Muscle of arm (tissue), 14 donors: Measurements from ENCODE around the gene DNASE1. TPM values are rescaled to one million over a fixed set of nuclear protein-coding genes. Genes with fewer than 3 reads are reported as not detected.
"Not testable (repeated sequence)": the region's sequence is repeated elsewhere in the genome, so short reads cannot be mapped to it uniquely, and the experiment has no call there.

Experiments
- DNase-seq: peaks from one replicate; pipeline ENCODE4 v3.0.0-alpha.2; 2013
- long read RNA-seq, 11 donors: transcript quantifications; one replicate each; lab custom pipeline, GENCODE V29; 2026
- polyA plus RNA-seq, 12 donors: library from polyadenylated mRNA; unstranded; fragments of 120-200 nt; gene quantifications; one replicate each; pipeline ENCODE4 v1.2.1, GENCODE V29; 2013; ENCODE audit not compliant: insufficient read length in 12 of 12

DNASE1 gene, protein sequence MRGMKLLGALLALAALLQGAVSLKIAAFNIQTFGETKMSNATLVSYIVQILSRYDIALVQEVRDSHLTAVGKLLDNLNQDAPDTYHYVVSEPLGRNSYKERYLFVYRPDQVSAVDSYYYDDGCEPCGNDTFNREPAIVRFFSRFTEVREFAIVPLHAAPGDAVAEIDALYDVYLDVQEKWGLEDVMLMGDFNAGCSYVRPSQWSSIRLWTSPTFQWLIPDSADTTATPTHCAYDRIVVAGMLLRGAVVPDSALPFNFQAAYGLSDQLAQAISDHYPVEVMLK
- polyA plus RNA-seq, result 100 to 1,000 TPM in 1 of 12 donors, 10 to 100 TPM in 11; 12.8 to 116 (median 18.0) TPM
- long read RNA-seq, donor 1, full-length matches to known transcripts, result 82 of 299 reads
- long read RNA-seq, donor 1, partial matches to known transcripts, result 157 of 299 reads
- long read RNA-seq, donor 1, other reads (novel, unspliced or antisense), result 60 of 299 reads
- long read RNA-seq, donor 2, partial matches to known transcripts, result 20 of 90 reads
- long read RNA-seq, donor 2, other reads (novel, unspliced or antisense), result 70 of 90 reads
- long read RNA-seq, donor 3, partial matches to known transcripts, result 11 of 19 reads
- long read RNA-seq, donor 3, other reads (novel, unspliced or antisense), result 8 of 19 reads
- long read RNA-seq, donor 4, partial matches to known transcripts, result 0 of 2 reads
- long read RNA-seq, donor 4, other reads (novel, unspliced or antisense), result 0 of 2 reads
- long read RNA-seq, donor 5, partial matches to known transcripts, result 117 of 164 reads
- long read RNA-seq, donor 5, other reads (novel, unspliced or antisense), result 47 of 164 reads
- long read RNA-seq, donor 6, result 0 reads
- long read RNA-seq, donor 7, result 0 reads
- long read RNA-seq, donor 8, full-length matches to known transcripts, result 1 of 1 reads
- long read RNA-seq, donor 8, partial matches to known transcripts, result 0 of 1 reads
- long read RNA-seq, donor 8, other reads (novel, unspliced or antisense), result 0 of 1 reads
- long read RNA-seq, donor 9, partial matches to known transcripts, result 37 of 63 reads
- long read RNA-seq, donor 9, other reads (novel, unspliced or antisense), result 26 of 63 reads
- long read RNA-seq, donor 10, partial matches to known transcripts, result 29 of 76 reads
- long read RNA-seq, donor 10, other reads (novel, unspliced or antisense), result 47 of 76 reads
- long read RNA-seq, donor 11, result 0 reads

DNA sequence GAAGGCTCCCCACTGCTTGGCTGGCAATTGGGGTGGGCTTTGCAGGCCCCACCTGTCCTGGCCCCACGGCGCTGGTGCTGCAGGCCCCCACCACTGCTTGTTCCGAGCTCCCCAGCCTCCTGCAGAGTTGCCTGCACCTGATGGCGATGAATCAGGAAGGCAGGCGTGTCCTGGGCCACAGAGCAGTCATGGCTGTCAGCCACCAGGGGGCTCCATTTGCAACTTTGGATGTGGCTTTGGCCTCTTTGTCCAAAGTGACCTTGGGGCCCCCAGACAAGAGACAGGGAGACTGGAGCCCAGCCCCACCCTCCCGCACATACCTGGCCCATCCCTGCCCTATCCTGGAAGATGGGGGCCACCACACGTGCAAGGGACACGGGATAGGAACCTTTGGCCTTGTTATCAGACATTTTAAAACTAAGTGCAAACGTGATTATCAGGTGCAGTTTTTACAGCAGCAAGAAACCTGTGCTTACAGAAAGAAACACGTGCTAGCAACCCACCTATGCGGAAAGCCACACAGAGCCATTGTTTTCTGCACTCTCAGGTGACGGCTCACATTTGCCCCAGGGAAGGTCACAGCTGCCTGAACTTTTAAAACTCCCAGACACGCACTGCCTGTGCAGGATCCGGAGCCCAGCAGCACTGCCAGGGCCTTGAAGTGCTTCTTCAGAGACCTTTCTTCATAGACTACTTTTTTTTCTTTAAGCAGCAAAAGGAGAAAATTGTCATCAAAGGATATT lies at the start of gene DNASE1:
Gene DNASE1 (plus strand): TSS at position 443 of the 743 bp plus-strand sequence. CDS start 683 bp downstream, outside the sequence.
- peak; percentile 39 for DNase-seq

DNA sequence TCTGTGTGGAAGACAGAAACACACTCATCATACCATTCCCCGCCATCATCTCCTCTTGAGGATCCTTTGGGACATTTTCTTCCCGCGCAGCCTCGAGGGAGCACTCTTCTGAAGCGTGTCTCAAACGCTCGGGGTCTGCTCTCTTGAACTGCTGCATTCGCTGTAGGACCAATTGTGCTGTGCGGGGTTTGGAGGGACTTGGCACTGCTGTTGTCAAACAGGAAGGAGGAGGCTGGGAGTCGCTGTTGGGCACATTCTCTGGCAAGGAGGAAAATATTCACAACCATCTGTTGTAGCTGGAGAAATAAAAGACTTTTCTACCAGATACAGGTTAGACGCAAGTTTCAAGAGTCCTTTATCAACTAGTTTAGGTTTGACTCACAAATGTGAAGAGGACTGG lies 48.0 kb upstream of the DNASE1 start:
- no peak for DNase-seq

DNA sequence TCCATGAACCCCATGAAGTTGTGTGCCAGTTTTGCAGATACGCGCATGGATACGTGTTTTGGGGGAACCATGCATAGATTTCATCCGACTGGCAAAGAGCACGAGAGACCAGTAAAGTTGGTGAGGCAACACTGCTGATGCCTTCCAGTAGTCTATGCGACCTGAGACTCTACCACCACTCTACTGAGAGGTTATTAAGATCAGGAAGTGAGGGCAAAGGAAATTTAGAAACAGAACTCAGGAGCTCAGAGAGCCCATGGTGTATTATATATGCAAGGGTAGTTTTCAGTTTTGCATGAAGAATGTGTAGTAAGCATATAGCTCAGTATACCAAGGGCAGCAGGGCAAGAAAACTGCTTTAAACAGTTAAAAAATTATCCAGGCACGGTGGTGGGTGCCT lies 47.3 kb upstream of the DNASE1 start:
- no peak for DNase-seq

DNA sequence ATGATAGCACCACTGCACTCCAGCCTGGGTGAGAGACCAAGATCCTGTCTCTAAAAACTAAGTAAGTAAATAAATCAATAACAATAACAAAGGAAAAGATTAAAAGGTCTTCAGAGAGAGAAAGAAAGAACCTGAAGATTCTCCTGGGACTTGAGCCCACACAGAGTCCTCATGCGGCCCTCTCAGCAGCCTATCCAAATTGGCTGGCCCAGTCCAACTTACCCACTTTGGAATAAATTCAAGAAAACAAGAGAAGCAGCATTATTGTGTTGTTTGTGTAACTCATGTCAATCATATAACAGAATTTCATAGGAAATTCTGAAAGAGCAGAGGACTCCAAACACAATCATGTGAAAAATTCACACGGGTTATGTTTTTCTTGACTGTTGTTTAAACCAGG lies 46.9 kb upstream of the DNASE1 start:
- DNase-seq, result no peak

DNA sequence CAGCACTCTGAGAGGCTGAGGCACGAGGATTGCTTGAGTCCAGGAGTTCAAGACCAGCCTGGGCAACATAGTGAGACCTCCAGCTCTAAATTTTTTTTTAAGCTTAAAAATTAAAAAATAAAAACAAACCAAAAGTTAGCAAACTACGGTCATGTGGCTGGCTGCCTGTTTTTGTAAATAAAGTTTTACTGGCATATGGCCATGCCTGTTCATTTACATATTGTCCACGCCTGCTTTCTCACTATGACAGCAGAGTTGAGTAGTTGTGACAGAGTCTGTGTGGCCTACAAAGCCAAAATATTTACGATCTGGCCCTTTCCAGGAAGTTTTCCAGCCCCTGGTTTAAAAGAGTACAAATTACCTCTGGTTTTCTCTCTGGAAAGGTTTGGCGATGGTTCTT lies 46.4 kb upstream of the DNASE1 start:
- no peak for DNase-seq

DNA sequence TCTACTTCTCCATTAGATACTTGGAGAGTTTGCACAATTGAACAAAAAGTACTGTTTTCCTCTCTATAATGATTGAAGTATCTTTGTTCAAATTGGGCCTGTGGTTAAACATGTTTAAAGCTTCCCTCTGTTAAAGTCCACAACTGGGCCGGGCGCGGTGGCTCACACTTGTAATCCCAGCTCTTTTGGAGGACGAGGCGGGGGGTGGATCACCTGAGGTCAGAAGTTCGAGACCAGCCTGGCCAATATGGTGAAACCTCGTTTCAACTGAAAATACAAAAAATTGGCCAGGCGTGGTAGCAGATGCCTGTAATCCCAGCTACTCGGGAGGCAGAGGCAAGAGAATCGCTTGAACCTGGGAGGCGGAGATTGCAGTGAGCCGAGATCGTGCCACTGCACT lies 45.5 kb upstream of the DNASE1 start:
- not testable (repeated sequence) for DNase-seq

DNA sequence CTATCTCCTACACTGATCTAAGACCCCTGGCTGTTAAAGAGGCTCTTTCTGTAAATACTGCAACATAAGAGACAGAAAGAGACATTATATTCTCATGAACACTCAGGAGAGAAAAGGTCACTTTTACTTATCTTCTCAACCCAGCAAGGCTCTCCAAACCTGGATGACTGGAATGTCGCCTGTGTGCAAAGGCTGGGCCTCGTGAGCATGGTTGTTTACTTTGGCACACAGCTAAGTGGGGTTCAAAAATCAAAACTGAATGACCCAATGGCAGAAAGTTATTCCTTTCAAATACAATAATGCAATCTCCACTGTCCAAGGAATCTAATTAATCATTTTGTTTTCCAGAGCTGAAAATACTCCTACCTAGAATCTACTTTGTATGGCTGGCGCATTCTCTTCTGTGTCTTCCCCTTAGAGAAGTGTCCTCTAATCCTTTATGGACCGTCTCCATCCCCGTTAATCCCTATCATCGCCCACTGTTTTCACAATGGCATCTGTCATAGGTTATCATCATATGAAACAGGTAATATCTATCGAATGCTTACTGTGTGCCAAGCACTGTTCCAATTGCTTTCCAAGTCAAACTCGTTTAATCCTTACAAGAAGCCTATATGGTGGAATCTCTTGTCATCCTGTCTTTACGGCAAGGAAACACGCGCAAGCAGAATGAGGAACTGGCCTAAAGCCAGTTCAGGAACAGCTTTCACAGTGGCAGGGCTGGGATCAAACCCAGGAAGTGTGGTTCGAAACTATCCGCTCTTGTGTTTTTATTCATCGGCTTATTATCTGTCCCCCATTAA lies 44.4 kb upstream of the DNASE1 start:
- peak; percentile 13 for DNase-seq

DNA sequence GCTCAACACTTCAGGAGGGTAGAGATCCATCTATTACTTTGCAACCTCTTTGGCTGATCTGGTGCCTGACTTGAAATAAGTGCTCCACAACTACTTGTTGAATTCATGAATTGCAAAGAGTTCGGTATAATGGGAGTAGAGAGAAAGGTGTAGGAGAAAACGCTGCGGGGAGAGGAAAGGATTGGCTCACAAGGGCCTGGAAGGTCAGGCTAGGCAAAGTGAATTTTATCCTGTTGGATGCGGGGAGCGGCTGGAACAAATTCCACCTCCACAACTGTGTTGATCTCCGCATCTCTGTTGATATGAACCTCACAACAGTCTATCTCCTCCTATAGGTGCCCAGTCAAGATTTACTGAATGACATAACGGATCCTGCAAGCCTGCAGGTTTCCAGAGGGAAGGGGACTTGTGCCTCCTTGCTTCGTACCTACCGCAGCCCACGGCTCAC lies 43.8 kb upstream of the DNASE1 start:
- no peak for DNase-seq

DNA sequence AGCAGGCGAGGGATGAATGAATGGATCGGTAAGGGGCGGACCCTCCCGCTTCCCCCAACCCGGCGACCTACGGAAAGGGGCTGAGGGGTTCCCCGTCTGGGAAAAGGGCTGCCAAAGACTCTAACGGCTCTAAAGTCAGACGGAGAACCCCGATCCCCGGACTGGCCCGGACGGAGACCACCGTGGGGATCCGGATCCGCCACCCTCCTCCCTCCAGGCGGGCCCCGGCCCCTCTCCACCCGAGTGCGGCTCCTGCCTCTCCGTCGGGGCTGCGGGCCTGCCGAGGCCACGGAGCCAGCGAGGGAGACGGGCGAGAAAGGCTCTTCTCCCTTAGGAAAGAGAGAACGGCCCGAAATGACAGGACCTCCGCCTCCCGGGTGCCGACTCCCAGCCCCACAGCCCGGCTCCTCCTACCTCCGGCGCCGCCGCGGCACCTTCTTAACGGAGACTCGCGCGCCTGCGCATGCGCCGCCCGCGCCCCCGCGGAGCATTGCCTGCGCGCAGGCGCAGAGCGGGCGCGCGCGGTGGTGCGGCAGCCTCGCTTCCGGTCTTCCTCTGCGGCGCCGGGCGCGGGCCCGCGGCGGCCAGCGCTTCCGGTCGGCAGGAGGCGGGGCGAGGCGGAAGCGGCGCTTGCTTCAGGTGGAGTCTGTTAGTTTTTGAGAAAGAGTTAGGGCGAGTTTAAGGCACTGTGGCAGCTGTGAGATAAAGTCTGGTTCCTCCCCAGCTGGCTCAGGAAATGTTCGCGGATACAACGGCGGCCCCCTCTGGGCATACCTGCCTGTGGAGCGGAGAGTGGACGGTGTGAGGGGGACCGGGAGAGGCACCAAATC lies 43.1 kb upstream of the DNASE1 start, which contains the start of gene SLX4:
Gene SLX4 (minus strand): TSS at position 461 of the 830 bp plus-strand sequence. CDS start 2,642 bp downstream, outside the sequence.
- peak; percentile 93 for DNase-seq

DNA sequence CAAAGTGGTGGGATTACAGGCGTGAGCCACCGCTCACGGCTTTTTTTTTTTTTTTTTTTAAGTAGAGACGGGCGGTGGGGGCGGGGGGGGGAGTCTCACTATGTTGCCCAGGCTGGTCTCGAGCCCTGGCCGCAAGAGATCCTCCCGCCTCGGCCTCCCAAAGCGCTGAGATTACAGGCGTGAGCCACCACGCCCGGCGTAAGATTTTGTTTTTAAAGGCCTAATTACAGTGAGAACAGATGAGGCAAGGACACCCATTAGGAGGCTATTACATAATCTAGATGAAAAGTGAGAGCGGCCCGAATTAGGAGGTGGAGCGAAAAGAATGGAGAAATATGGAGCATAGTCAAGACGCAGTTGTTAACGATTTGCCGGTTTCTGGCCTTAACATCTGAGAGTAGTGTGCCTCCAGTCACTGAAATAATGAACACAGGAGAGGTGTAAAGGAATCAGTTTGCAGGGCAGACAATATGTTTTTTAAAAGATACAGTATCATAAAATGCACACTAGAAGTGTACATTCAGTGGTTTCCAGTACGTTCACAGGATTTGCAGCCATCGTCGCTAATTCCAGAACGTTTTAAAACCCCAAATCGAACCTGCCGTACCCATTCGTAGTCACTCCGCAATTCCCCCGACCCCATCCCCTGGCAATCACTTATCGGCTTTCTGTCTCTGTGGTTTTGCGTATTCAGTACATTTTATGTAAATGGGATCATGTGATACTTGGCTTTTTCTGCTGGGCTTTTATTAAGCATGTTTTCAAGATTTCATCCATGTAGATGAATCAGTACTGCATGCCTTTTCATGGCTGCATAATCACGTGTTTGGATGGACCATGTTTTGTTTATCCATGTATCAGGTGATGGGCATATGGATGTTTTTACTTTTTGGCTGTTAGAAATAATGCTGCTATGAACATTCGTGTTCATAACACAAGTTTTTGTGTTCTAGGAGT lies 41.7 kb upstream of the DNASE1 start:
- no peak for DNase-seq

DNA sequence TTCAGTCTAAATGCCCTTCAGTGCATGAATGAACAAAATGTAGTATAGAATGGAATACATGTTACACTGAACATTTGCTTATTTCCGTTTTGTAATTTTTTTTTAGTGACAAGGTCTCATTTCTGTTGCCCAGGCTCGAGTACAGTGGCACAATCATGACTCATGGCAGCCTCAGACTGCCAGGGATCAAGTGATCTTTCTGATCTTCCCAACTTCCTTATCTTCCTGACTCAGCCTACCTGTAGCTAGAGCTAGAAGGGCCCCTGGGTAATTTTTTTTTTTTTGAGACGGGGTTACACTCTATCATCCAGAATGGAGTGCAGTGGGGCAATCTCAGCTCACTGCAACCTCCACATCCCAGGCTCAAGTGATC lies 35.7 kb upstream of the DNASE1 start:
- no peak for DNase-seq

DNA sequence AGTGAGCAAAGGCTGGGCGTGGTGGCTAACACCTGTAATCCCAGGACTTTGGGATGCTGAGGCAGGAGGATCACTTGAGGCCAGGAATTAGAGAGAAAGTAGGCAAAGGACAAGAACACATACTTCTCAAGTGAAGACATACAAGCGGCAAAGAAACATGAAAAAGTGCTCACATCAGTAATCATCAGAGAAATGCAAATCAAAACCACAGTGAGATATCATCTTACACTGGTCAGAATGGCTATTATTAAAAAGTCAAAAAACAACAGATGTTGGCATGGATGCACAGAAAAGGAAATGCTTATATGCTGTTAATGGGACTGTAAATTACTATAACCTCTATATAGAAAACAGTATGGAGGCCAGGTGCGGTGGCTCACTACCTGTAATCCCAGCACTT lies 30.8 kb upstream of the DNASE1 start:
- DNase-seq, result no peak

DNA sequence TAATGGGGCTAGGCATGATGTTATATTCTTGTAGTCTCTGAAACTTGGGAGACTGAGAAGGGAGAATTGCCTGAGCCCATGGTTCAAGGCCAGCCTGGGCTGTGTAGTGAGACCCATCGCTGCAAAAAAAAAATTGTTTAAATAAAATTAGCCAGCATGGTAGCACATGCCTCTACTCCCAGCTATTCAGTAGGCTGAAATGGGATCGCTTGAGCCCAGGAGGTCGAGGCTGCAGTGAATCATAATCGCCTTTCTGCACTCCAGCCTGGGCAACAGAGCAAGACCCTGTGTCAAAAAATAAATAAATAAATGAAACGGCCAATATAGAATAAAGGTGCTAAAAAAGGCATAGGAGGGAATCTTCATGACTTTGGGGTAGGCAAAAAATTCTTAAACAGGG lies 29.2 kb upstream of the DNASE1 start:
- no peak for DNase-seq

DNA sequence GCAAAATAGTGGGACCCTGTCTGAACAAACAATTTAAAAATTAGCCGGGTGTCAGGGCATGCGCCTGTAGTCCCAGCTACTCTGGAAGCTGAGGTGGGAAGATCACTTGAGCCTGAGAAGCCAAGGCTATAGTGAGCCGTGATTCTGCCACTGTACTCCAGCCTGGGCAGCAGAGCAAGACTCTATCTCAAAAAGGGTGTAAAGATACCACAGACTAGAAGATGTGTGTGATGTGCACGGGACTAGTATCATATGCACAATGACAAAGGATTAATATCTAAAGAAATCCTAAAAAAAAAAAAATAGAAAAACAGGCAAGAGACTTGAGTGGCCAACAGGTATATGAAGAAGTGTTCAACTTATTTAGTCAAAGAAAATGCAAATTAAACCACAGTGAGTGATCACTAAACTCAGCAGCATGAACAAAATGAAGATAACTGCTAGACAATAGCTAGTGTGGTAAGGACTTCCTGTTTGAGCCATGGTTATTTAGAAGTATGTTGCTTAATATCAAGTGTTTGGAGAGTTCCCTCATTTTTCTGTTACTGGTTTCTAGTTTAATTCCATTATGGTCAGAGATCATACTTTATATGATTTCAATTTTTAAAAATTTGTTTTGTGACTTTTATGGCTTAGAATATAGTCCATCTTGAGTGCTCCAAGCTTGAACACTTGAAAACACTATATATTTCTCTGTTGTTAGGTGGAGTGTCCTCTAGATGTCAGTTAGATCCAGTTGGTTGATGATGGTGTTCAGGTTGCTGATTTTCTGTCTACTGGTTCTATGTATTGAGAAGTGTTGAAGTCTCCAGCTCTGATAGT lies 28.4 kb upstream of the DNASE1 start:
- DNase-seq, result no peak

DNA sequence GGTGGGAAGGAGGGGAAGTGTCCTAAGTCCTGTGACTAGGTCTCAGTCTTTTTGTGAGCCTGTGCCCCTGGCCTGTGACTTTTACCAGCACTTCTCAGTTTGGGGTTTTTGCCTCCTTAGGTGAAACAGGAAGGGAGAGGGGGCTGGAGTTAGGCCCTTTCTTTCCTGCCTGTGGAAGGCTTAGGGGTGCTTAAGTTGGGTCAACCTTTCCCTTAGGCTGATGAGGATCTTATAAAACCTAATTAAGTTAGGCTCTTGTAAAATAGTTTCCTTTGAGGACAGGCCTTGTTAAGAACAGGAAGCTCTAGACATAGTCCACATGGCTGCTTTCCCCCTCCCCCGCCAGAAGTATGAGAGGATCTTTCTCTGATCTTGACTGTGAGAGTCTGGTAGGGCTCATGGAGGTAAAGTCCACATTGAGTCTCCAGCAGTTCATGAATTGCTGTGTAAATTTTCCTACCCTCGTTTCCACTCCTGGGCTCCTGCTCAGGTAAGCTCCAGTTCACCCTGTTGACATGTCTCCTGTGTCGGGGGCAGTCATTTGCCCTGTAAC lies 17.0 kb upstream of the DNASE1 start:
- DNase-seq, result no peak

DNA sequence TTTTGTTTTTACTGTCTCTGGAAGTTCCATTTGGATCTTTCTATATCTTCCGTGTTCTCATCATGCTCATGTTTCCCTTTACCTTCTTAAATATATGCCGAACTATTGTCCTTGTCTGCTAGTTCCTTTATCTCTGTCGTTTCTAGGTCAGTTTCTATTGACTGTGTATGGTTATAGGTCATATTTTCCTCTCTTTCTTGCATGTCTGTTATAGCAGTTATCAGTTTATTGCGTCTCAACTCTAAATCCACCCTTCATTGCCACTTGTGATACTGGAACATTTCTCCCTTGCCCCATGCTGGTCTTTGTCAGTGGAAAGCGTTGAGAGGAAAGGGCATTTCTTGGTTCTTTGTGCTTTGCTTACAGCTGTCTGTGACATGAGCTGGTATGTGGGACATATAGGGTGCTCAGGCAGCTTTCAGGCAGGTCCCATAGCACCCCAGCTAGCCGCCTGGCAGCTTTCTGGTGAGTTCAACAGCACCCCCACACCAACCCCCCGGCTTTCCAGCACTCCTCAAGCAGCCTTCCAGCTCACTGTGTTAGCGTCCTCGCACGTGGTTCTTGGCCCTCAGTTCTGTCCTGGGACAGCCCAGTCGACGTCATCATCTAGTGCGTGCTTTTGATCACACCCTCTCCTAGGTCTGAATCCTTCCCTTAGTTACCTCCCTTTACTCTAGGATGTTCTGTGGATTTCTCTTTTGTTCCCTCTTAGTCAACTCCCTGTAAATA lies 15.4 kb upstream of the DNASE1 start:
- DNase-seq, result no peak
